ENCODE data around the gene CCDC18.
A peak's percentile ranks its signal among the peaks of the same experiment; 100 is the strongest.
"Not testable (repeated sequence)": the region's sequence is repeated elsewhere in the genome, so short reads cannot be mapped to it uniquely, and the experiment has no call there.

CCDC18 gene

DNA sequence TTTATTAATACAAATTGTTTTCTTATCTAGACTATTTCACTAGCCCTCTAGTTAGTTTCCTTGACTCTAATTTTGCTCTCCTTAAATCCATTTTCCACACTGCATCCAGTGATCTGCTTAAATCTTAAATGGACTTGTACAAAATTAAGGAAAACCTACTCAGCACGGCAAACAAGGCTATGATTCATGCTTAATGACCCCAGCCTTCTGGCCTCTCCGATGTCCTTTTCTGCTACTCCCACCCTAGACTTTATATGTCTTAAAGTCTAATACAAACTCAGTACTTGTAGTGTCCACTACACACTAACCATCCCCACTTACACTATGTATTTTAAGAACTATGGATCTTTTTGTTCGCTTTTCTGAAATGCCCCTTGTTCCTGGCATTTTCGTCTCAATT, 2.5 kb upstream of the CCDC18 start:
- DNase-seq (ENCODE audit: low spot score), result no peak

DNA sequence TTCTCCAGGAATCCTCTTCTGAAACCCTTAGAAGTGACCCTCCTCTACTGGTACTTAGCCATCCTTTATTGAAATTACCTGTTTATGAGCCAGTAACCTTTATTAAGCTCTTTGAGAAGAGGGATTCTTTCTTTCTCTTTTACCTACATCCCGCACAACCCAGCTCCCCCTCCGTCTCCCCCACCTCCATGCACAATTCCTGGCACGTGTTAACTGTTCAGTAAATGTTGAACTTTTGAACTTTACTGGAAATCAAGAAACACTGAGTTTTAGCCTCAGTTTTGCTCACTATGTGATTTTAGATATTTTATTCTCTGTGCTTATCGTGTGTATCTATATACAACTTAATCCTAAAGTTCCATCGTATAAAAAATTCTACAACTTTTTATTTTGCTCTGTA, 2.1 kb upstream of the CCDC18 start:
- no peak for DNase-seq (ENCODE audit: low spot score)

DNA sequence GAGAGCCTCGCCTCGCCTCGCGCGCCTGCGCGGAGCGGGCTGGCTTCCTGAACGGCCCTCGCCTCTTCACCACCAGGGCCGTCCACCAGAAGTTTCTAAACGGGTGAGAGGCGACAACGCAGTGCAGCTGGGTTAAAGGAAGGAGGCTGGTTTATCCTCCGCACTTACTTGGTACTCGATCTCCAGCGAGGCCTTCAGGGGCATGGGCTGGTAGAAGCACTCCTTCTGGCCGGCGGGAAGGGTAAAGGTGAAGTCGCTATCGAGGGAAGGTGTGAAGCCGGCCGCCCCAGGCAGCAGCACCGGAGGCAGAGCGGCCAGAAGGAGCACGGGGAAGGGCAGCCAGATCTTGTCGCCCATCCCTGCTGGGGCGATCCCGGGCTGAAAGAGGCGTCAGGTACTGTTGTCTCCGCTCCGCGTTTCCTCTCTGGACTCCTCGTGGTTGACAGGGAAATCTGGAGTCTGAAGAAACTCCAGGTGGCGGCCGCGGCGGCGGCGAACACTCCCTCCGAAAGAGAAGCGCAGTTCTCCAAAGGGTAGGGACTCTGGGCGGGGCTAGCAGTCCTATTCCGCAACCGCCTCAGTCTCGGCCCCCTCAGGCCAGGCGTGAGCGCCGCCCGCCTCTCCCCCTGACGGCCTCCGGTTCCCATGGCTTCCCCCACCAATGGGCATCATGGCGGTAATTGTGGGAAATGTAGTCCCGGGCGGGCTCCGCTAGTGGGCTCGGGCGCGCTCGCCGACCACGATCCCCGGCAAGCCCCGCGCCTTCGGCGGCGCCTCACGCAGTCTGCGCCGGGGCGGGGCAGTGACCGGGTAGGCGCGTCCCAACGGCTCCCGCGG, 420 bp upstream of the CCDC18 start, which contains the start of gene TMED5:
TMED5 (minus strand) TSS at position 528 of the 837 bp plus-strand sequence; CDS start at position 357, 171 bp downstream.
- peak; percentile 98 for DNase-seq (ENCODE audit: low spot score)

DNA sequence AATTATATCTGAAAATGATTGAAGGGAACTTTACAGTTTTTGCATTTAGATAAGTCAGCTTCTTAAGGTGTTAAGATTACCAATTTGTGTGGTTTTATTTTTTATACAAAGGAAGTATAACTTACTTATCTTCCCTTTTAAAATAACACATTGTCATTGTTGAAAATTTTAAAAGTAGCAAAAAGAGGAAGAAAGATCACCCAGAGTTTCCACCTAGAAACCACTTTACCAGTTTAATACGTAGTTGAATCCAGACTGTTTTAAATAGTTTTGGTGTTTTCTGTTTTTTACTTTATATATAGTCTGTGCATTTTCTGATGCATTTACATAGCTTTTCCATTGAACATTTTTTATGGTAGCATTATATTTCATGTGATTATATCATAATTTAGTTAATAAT, 6.1 kb downstream of the CCDC18 start:
- no peak for DNase-seq (ENCODE audit: low spot score)

DNA sequence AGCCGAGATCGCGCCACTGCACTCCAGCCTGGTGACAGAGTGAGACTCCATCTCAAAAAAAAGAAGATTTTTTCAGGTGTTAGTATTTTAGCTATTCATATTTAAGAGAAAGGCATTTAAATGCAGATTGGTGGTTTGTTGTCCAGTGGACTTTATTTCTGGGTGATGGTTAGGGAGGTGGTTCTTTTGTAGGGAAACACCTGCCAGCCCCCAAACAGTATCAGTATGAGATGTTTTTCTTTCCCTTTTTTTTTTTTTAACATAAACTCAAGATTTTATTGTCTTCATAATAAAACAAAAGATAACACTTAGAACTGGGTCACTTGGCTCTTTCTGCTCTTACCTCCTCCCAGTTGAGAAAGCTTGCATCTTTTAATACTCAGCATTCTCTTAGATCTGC, 9.9 kb downstream of the CCDC18 start:
- DNase-seq (ENCODE audit: low spot score), result no peak

DNA sequence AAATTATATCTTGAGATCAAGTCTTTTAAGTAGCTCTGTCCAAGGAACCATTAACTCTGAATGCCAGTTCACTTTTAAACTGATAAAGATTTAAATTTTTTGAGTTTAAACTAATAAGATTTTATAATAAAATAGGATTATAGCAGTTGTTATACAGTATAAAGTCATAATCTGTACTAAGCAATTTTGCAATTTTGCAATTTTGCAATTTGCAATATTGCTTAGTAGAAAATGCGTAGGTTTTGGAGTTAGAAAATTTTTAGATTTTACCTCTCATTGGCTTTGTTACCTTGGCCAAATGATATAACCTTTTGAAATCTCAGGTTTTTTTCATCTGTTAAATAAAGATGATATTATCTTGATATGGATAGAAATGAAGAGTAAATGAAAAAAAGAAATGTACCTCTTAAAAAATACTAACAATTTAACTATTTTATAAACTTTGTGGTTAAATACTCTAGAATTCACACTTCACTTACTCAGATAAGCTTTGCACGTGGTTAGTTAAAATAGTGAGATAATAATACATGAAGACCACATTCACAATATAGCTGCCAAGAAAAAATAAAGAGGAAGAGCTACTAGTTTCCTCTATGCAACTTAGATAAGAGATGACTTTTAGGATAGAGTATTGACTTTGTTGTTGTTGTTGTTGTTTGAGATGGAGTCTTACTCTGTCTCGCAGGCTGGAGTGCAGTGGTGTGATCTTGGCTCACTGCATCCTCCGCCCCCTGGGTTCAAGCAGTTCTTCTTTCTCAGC, 13.9 kb downstream of the CCDC18 start:
- no peak for DNase-seq (ENCODE audit: low spot score)

DNA sequence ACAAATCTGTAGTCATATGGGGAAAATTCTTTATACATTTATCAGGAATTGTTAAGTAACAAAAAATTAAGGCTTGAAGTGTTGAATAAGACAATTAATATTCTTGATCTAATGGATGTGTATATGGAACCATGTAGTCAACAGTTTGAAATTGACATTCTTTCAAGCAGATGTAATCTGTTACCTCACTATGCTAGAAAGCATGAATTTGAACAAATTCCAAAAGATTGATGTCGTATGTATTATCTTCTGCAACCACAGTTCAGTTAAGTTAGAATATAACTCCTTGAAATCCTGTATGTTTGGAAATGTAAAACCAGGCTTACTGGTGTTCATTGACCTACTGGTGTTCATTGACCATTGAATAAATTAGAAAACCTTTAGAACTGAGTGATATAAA, 16.1 kb downstream of the CCDC18 start:
- DNase-seq (ENCODE audit: low spot score), result no peak

DNA sequence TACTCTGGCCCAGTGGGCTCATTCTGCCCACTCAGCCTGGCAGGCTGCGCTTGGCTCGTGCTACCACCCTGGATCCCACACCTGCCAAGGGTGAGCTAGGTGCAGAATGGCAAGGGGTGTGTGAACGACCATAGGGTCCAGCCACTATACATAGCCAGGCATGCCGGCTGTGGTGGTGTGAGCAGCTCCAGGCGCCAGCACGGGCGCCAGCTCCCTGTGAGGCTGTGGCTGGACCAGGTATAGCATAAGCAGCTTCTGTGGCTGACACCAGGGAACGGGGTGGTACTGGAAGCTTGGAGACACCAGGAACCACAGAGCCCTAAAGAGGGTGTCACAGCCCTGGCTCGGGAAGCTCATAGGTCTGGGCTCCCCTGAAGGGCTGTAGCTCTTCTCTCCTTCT, 18.6 kb downstream of the CCDC18 start:
- no peak for DNase-seq (ENCODE audit: low spot score)

DNA sequence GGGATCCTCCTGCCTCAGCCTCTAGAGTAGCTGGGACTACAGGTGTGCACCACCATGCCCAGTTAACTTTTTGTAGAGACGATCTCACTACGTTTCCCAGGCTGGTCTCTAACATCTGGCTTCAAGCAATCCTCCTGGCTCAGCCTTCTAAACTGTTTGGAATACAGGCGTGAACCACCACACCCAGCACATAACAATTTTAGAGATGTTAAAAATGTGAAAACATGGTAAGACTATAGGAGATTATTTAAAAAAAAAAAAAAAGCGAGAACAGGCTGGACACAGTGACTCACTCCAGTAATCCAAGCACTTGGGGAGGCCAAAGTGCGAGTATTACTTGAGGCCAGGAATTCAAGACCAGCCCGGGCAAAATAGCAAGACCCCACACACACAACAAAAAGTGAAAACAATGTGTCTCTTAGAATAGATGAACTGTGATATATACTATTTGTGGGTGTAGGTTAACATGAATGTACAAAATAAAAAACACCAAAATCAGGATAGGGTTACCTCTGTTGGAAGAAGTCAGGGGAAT, 19.6 kb downstream of the CCDC18 start:
- DNase-seq (ENCODE audit: low spot score), result no peak

DNA sequence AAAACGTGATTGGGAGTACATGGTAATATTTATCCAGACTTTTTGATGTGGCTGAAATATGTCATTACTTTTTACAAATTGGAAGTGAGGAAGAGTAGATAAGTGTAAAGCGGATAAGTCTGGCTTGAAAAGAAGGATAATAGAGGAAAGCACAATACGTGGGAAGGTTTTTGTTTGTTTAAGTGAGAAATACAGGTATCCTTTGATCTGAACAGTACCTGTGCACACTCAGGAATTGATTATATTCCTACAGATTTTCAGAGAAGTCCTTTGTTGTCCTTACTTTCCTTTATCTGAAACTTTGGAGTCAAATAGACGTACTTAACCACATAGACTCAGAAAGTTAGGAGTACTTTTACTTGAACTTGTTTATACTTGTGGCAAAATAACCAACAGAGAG, 20.2 kb downstream of the CCDC18 start:
- no peak for DNase-seq (ENCODE audit: low spot score)

DNA sequence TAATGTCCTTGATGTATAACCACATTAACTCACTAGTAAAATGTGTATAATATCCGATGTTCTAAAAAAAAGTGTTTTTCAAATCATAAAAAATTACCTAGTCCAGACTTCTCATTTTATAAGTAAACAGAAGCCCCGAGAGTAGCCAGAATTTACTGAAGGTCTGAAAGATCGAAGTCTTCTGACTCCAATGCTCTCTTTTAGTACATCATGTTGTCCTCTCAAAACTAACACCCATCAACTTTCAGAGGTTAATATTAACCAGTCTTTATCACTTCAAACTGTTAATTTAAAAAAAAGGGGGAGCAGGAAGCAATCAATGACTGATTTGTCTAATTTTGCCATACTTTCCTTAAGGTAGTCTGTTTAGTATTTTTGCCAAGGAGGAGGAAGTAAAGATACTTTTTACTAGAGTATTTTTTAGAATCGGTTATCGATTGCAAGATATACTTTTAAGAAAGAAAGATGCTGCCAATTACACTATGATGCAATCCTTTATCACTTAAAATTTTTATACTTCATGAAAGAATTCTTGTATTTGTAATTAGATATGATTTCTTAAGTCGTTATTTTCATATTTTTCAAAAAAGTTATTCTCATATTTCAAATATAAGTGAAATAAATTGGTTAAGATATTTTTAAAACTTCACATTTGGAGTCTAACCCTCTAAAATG, 25.5 kb downstream of the CCDC18 start:
- no peak for DNase-seq (ENCODE audit: low spot score)

DNA sequence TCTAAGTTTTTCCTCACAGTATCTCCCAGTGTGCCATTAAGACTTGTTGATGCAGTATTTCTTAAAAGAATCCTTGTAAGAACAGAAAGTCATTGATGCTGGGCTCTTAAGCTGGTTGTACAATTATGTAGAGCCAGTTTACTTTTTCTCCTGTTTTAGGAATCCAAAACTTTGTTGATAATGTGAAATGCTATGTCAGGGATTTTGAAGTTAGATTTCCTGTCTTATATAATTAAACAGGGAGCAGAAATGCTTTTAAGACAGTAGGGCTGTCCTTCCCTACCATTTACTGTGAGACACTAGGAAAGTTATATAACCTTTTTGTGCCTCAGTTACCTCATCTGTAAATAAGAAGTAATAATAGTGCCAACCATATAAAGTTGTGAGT, 26.0 kb downstream of the CCDC18 start:
- DNase-seq (ENCODE audit: low spot score), result no peak

DNA sequence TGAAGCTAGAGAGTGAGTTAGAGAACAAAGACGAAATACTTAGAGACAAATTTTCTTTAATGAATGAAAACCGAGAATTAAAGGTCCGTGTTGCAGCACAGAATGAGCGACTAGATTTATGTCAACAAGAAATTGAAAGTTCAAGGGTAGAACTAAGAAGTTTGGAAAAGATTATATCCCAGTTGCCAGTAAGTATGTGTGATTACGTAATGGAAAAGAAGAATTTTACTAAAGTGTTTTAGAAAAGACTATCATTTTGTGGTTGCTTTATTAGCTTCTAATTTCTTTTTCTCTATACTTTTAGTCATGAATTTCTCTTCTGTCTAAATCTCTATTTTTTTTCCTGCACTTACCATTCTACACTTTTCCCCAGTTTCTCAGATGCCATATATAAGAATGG, 26.7 kb downstream of the CCDC18 start:
- DNase-seq (ENCODE audit: low spot score), result no peak

DNA sequence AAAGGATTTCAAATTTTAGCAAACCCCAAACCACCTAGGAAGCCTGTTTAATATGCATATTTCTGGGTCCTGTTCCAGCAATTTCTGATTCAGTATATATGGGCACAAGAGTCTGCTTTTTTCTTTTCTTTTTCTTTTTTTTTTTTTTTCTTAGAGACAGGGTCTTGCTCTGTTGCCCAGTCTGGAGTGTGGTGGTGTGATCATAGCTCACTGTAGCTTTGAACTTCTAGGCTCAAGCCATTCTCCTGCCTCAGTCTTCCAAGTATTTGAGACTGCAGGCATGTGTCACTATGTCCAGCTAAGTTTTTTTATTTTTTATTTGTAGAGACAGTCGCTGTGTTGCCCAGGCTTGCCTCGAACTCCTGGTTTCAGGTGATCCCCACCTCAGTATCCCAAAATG, 34.8 kb downstream of the CCDC18 start:
- no peak for DNase-seq (ENCODE audit: low spot score)

DNA sequence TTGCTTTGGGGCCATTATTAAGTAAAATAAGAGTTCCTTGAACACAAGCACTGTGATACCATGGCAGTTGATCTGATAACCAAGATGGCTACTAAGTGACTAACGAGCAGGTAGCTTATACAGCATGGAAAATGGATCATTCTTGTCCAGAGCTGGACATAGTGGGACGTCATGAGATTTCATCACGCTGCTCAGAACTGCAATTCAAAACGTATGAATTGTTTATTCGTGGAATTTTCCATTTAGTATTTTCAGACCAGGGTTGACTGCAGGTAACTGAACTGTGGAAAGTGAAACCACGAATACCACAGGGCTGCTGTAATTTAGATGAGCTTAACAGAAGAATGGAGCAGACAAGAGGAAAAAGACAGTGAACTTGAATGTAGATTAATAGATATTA, 38.9 kb downstream of the CCDC18 start:
- DNase-seq (ENCODE audit: low spot score), result peak; percentile 74

DNA sequence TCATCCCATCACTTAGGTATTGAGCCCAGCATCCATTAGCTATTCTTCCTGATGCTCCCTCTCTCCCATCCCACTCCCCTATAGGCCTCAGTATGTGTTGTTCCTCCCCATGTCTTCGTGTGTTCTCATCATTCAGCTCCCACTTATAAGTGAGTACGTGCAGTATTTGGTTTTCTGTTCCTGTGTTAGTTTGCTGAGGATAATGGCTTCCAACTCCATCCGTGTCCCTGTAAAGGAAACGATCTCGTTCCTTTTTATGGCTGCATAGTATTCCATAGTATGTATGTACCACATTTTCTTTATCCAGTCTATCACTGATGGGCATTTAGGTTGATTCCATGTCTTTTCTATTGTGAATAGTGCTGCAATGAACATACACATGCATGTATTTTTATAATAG, 40.2 kb downstream of the CCDC18 start:
- DNase-seq (ENCODE audit: low spot score), result not testable (repeated sequence)

DNA sequence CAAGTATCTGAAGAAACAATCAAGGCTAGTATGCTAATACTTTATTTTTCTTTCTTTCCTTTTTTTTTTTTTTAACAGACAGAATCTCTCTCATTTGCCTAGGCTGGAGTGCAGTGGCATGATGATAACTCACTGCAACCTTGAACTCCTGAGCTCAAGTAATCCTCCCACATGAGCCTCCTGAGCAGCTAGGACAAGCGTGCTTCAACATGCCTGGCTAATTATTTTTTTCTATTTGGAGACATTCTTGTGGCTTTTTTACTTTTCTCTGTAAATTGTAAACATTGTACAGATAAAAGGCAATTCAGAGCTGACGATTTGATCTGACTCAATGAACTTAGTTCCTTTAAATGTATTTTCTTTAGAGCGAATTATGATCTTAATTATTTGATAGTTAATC, 41.4 kb downstream of the CCDC18 start:
- DNase-seq (ENCODE audit: low spot score), result no peak

DNA sequence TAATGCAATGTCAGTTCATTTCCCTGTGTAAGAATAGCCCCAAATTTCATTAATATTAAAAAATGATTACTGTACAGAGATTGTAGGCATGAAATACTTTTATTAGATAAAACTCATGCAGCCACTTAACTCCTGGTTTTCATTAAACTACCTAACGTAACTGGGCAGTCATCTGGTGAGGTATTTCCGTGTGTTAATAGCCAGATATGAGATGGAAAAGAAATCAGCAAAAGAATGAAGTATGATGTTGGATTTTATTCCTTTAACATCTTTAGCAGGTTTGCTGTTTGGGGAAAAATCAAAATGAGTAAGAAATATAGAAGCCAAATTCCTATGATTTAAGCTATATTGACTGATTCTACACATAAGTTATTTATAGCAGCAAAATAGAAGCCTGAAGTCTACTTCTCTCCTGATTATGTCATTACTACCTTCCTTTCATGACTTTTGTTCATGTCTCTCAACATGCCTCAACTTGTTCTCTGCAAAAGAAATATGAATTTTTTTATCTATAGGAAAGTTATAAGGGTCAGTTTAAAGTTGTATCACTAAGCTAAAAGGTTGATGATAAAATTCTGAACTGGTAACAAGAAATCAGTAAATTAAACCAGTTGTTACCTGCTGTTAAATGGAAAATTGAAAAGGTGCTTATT, 42.6 kb downstream of the CCDC18 start:
- DNase-seq (ENCODE audit: low spot score), result no peak

DNA sequence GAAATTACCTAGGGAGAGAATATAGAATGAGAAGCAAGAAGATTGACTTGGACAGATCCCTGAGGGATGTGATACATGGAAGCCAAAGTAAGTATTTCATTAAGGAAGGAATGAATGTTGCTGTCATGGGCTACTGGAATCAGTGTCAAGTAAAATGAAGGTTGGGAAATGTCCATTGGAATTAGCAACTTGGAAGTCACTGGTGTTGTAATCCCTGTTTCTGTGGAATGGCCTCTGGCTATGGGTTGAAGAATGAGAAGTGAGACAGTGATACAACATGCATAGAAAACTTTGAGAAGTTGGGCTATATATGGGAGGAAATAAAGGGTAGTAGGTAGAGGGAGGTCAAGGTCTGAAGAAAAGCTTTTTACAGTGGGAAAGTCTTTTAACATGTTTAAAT, 54.7 kb downstream of the CCDC18 start:
- DNase-seq (ENCODE audit: low spot score), result no peak

DNA sequence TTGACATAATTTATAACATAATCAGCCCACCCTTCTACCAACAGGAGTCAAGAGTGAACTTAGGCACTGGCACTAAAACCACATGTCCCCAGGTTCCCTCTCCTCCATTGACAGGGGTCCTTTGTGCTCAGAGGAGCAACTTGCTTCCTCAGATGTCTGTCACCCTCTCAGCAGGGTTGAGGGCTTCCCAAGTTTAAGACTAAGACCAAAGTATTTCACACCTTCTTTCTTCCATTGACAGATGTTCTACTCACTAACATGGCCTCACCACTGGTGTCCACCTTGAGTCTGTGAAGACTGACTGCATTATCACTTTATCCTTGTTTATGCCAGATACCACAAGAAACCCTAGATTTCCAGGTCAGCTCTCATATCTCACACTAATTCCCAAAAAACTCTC, 56.5 kb downstream of the CCDC18 start:
- no peak for DNase-seq (ENCODE audit: low spot score)

DNA sequence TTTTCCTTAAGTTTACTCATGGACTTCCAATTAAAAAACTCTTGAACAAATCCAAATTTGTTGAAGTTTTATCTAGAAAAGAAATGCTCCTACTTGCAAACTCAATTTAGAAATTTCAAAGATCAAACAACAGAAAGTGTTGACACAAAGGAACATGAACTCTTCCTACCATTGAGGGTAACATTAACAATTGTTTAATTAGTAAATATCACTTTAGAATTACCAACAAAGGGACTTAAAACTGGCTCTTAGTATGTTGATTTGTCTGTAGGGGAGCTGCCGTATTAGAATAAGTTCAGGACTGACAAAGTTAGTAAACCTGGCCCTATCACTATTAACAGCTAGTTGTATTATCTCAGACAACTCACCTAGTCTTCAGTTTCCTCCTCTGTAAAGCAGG, 57.9 kb downstream of the CCDC18 start:
- DNase-seq (ENCODE audit: low spot score), result no peak

DNA sequence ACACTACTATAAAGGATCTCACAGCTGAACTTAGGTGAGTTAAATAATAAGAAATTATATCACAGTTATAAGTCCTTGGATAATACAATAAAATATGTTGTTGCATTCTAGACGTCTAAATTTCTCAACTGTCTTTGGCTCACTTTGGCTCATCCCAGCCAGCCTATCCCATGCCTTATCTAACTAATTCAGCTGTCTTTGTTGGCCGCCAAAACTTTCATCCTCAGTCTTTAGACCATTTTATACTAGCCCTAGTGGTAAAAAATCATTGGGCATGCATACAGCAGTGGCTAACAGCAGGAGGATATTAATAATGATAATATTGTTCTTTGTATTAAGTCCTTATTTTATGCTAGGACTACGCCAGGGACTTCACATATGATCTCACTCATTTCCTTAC, 59.3 kb downstream of the CCDC18 start:
- no peak for DNase-seq (ENCODE audit: low spot score)

Measured in NAMALWA (cell line).